Measurements from ENCODE around the gene ARHGEF10L.

The ARHGEF10L gene

DNA sequence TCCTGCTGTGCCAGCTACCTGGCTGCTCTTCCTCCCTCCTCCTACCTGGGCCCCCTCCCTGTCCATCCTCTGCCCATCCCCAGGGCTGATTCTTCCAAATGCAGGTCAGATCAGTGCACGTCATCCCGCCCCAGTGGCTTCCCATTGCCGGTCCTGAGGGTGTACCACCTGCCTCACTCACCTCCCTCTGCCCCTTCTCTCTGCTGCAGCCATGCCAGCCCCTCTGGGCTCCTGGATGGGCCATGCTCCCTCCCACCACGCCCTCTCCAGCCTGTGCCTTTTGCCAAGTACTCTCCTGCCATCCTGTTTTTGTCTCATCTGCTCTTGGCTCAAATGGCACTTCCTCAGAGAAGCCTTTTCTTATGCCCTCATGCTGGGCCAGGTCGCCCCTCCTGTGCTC lies 95.8 kb downstream of the ARHGEF10L start:
- H3K4me3 ChIP-seq (ENCODE audit: low read depth in 1 of 2, low read length in 1 of 2): no peak overlapping the region
- H3K36me3 ChIP-seq: no peaks in the 10 kb centered on the region
- no peak for TF ChIP-seq CTCF (IDR thresholded peaks at IDR 0.05)
- no peaks in the 10 kb centered on the region for H3K27me3 ChIP-seq
- H3K4me1 ChIP-seq (ENCODE audit: control insufficient read depth in 1 of 2, insufficient read depth in 1 of 2, low read depth in 1 of 2, low read length in 1 of 2): peaks cover 10 to 13% of the 10 kb centered on the region in 2 experiments
- no peaks in the 10 kb centered on the region for H3K9me3 ChIP-seq
- H3K27ac ChIP-seq: no peak overlapping the region

DNA sequence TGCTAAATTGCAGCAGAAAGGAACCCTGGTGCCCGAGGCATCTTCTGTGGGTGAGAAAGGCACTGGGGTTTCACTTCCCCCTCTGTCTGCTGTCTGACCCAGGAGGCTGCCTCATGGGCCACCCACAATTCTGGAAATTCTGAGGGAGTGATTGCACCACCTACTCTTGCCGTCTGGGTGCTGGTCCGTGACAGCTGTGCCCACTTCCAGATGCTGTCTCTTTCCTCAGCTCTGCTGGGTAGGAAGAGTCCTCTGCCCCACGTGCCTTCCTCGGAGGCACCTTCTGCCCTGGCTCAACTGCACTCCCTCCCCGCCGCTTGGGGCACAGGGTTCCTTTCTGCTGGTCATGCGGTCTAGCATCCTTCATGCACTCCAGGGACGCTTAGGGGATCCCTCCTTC lies 96.3 kb downstream of the ARHGEF10L start:
- Histone ChIP-seq H3K4me1 (ENCODE audit: control insufficient read depth in 1 of 2, insufficient read depth in 1 of 2, low read depth in 1 of 2, low read length in 1 of 2) (peaks cover 5 to 8% of the 10 kb centered on the region in 2 experiments), H3K9me3 (no peaks in the 10 kb centered on the region), H3K27me3 (no peaks in the 10 kb centered on the region), H3K4me3 (ENCODE audit: low read depth in 1 of 2, low read length in 1 of 2) (no peak overlapping the region), H3K36me3 (no peaks in the 10 kb centered on the region), H3K27ac (no peak overlapping the region)
- no peak for TF ChIP-seq CTCF (IDR thresholded peaks at IDR 0.05)

DNA sequence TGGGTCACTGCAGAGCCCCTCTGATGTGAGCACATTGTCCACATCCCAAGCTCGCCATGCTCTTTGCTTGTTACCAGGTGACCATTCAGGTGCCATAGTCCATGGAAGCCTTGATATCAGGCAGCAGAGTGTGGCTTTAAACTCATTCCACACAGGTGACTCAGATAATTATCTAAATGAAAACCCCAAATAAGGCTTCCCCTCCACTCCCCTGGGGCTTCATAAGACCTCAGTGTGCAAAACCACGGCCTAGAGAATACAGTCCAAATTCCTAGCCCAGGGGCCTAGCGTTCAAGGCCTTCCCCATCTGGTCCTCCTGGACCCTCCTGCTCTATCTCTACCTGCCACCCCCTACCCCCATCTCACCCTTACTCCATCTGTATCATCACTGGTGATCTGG lies 97.1 kb downstream of the ARHGEF10L start:
- TF ChIP-seq CTCF (IDR thresholded peaks at IDR 0.05): no peak
- H3K27me3 ChIP-seq: no peaks in the 10 kb centered on the region
- no peak overlapping the region for H3K27ac ChIP-seq
- peaks cover 0 to 6% of the 10 kb centered on the region in 2 experiments for H3K4me1 ChIP-seq (ENCODE audit: control insufficient read depth in 1 of 2, insufficient read depth in 1 of 2, low read depth in 1 of 2, low read length in 1 of 2)
- H3K4me3 ChIP-seq (ENCODE audit: low read depth in 1 of 2, low read length in 1 of 2): no peak overlapping the region
- H3K9me3 ChIP-seq: no peaks in the 10 kb centered on the region
- no peaks in the 10 kb centered on the region for H3K36me3 ChIP-seq

DNA sequence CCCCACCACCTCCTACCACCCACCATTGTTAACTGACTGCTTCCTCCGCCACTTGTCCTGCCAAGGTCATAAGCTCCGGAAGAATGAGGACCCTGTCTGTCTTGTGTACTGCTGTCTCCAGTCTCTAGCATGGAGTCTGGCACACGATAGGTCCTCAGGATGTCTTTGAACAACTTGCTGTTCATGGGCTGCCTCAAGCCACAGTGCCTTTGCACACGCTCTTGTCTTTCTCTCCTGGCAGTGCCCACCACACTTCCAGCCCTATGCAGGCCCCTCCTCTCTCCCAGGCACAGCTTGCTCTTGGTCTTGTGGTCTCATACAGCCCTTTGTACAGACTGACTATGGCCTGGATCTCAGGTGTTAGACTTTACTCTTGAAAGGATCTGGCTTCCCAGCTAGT lies 97.6 kb downstream of the ARHGEF10L start:
- no peak for TF ChIP-seq CTCF (IDR thresholded peaks at IDR 0.05)
- no peak overlapping the region for H3K27ac ChIP-seq
- no peaks in the 10 kb centered on the region for H3K36me3 ChIP-seq
- no peaks in the 10 kb centered on the region for H3K9me3 ChIP-seq
- H3K4me1 ChIP-seq (ENCODE audit: control insufficient read depth in 1 of 2, insufficient read depth in 1 of 2, low read depth in 1 of 2, low read length in 1 of 2): peaks cover 0 to 6% of the 10 kb centered on the region in 2 experiments
- H3K4me3 ChIP-seq (ENCODE audit: low read depth in 1 of 2, low read length in 1 of 2): no peak overlapping the region
- H3K27me3 ChIP-seq: no peaks in the 10 kb centered on the region

- H3K4me1 ChIP-seq (ENCODE audit: control insufficient read depth in 1 of 2, insufficient read depth in 1 of 2, low read depth in 1 of 2, low read length in 1 of 2): peaks cover 0 to 6% of the 10 kb centered on the region in 2 experiments
- no peaks in the 10 kb centered on the region for H3K9me3 ChIP-seq
- no peaks in the 10 kb centered on the region for H3K36me3 ChIP-seq
- no peak overlapping the region for H3K4me3 ChIP-seq (ENCODE audit: low read depth in 1 of 2, low read length in 1 of 2)
- peaks cover 5% of the 10 kb centered on the region for H3K27me3 ChIP-seq
- no peak overlapping the region for H3K27ac ChIP-seq
- TF ChIP-seq CTCF (IDR thresholded peaks at IDR 0.05): no peak
These were observed 100.3 kb downstream of the ARHGEF10L start for GRCh38 chr1:17639703-17640340.
